NCI-H446 (cell line): ENCODE data around the gene MPHOSPH9.

Experiments
- DNase-seq, 2 experiments: peaks; one replicate each; lab custom pipeline; 2025; lab: John Stamatoyannopoulos, UW

The MPHOSPH9 gene, protein sequence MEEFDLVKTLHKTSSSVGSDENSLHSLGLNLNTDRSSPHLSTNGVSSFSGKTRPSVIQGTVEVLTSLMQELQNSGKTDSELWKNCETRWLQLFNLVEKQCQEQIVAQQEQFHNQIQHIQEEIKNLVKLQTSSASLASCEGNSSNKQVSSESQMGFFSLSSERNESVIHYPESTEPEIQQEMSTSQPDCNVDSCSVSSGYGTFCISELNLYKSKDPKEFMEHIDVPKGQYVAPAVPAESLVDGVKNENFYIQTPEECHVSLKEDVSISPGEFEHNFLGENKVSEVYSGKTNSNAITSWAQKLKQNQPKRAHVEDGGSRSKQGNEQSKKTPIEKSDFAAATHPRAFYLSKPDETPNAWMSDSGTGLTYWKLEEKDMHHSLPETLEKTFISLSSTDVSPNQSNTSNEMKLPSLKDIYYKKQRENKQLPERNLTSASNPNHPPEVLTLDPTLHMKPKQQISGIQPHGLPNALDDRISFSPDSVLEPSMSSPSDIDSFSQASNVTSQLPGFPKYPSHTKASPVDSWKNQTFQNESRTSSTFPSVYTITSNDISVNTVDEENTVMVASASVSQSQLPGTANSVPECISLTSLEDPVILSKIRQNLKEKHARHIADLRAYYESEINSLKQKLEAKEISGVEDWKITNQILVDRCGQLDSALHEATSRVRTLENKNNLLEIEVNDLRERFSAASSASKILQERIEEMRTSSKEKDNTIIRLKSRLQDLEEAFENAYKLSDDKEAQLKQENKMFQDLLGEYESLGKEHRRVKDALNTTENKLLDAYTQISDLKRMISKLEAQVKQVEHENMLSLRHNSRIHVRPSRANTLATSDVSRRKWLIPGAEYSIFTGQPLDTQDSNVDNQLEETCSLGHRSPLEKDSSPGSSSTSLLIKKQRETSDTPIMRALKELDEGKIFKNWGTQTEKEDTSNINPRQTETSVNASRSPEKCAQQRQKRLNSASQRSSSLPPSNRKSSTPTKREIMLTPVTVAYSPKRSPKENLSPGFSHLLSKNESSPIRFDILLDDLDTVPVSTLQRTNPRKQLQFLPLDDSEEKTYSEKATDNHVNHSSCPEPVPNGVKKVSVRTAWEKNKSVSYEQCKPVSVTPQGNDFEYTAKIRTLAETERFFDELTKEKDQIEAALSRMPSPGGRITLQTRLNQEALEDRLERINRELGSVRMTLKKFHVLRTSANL

GRCh38 chr12:123232807-123233504 is at the start of gene MPHOSPH9, which contains the start of gene MTRFR:
MPHOSPH9 (minus strand) TSS chr12:123233141; CDS start chr12:123230364, 2,777 bp downstream.
MTRFR (plus strand) TSS chr12:123233436; CDS start chr12:123253675, 20,239 bp downstream.
- DNase-seq: peak; percentile 98 to 99

- no peak for DNase-seq
Measured at GRCh38 chr12:123282111-123282510, 49.2 kb upstream of the MPHOSPH9 start.

- DNase-seq: no peak
Measured at GRCh38 chr12:123280971-123281370, 48.0 kb upstream of the MPHOSPH9 start.

GRCh38 chr12:123278101-123278627 is 45.2 kb upstream of the MPHOSPH9 start:
- DNase-seq: no peak

- DNase-seq: no peak
Measured at GRCh38 chr12:123273166-123273565, 40.2 kb upstream of the MPHOSPH9 start.

- DNase-seq: peak; percentile 5 to 56
Measured at GRCh38 chr12:123271001-123271668, 38.2 kb upstream of the MPHOSPH9 start.

DNA sequence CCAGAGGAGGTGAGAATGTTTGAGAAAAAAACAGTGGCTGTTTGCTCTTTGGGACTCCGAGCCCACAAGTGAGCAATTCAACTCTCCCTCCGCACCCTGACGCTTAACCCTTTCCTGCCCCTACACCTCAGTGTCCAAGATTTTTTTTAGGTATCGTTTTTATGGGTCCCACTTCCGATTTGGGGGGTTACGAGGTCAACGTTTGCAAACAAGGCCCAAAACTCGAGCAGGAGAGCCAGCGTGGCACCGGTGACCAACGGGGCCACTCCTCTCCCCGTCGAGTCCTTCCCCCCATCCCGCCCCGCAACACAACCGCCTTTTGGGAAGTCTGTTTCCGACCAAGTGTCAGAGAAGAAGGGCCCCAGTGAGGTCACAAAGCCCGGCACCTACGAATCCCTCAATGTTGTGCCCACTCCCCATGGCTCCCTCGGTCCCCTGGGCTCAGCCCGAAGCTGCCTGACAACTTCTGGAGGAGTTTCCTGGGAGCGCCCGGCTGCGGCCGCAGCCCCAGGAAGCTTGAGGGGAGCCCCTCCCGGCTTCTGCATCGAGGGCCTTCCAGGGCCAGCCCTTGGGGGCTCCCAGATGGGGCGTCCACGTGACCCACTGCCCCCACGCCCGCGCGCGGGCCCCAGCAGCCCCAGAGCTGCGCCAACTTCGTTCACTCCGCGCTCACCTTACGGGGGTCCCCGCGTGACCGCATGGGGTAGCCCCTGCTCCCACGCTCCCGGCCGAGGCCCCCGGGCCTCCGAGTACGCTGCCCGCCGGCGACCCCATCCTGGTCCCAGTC is 37.5 kb upstream of the MPHOSPH9 start:
- DNase-seq: peak in 1 of 2 experiments; percentile 16

GRCh38 chr12:123269896-123270213 is 36.9 kb upstream of the MPHOSPH9 start:
- DNase-seq: peak in 1 of 2 experiments; percentile 31

DNA sequence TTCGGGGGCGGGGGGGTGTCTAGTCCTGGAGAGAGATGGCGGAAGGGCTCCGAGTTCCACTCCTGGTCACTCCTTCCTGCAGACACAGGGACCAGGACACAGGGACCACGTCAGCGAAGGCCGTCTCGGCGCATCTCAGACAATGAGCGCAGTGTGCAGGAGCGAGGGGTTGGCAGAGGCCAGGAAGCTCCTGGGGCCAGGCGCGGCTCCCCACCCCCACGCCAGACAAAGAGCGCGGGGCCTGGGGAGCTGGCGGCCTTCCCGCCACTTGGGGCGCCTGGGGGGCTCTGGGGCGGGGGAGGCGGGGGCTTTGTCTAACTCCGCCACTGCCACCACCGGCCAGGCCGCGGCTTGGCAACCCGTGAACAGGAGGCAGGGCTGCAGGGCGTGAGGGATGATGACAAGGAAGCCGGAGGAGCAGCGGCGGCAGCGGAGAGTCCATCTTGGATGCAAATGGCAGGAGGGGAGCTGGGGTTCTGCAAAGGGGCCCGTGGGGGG is 36.5 kb upstream of the MPHOSPH9 start:
- DNase-seq: peak; percentile 80 to 91

DNA sequence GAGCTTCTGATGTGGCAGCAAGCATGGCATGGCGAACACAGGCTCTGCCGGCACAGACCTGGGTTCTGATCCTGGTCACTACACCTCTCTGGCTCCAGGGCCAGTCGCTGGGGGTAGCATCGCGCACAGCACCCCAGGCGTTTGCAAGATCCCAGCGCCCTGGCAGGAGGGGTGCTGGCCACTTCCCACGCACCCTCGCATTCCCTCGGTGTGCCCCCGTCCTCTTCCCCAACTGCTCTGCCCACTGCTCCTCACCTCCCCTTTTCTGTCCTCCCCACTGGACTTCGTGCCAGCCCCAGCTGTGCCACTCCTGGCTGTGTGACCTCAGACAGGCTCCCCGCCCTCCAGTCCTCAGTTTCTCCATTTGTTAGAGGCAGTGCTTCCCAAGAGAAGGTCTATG is 35.9 kb upstream of the MPHOSPH9 start:
- peak in 1 of 2 experiments; percentile 48 for DNase-seq

DNA sequence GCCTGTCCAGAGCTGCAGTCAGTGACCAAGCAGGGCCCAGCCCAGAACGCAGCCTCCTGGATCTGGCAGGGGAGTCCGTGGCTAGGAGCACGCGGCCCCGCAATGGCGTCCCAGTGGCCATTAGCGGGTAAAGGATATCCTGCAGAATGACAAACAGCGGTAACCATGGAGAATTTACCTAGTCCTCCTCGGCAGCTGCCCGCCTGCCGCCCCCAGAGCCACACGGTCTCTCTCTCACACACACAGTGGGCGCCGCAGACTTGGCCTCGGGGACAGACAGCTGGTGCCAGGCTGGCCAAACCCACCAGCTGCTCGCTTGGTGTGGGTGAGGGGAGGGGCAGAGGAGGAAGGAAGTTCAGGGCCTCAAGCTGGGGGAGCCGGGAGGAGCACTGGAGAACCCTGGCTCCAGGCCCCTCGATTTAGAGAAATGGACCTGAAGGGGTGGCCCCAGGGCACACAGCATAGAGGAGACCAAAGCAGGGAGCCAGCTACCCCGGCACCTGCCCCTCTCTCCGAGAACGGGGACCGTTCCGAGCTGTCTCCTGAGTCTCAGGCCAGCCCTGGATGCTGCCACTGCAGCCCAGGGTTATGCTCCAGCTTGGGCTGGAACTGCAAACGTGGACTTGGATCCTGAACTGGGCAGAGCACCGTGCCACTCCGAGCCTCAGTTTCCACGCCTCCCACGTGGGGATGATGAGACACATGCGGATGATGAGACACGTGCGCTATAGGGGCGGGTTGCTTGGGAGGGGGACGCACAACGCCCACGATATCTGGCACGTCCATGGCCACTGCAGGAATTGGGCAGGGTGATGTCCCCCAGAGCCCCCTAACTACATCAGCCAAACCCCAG is 35.3 kb upstream of the MPHOSPH9 start:
- peak; percentile 66 to 86 for DNase-seq

GRCh38 chr12:123267335-123267920 is 34.5 kb upstream of the MPHOSPH9 start:
- DNase-seq: no peak

DNA sequence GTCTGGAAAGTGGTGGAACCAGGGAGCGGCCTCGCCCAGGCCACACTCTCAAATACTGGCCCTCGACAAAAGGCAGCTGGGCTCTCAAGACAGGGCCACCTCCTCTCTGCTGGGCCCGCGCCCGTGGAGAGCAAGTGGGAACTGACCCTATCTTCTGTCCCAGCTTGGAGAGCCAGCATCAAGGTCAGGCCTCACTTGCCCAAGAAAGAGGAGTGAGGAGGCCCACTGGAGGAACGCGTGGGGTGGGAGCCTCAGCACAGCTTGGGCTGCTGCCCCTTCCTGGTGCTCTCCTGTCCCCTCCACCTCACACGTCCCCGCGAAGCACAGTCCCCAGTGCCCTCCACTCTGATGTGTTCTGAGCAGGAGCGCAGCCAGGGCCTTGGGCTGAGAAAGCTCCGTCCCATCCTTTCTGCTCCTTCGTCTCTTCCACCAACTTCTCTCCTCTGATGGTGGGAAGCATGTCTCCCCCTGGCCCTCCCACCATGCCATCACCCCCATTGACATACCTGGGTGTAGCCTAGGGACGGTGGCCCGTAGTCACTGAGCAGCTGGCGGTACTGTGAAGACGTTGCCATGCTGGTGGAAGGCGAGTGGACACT is 33.8 kb upstream of the MPHOSPH9 start:
- no peak for DNase-seq

- DNase-seq: no peak
Measured at GRCh38 chr12:123265851-123266678, 33.1 kb upstream of the MPHOSPH9 start.

DNA sequence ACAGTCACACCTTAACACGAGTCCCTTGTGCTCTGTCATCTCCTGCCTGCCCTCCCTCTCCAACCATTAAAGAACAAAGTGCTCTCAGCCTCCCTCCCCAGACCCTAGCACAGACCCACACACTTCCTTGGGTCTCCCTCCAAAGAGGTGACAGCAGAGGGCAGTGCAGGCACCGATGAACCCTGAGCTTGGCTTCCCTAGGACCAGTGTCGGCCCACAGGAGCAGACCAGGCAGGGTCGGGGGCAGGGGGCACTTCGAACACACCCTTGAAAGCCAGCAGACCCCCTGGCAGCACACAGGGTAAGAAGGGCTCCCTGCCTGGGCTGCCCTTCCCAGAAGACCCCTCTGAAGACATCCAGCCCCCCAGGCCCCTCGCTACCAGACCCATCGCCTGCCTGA is 31.7 kb upstream of the MPHOSPH9 start:
- no peak for DNase-seq

- peak in 1 of 2 experiments; percentile 29 for DNase-seq
Measured at GRCh38 chr12:123263196-123263817, 30.4 kb upstream of the MPHOSPH9 start.

DNA sequence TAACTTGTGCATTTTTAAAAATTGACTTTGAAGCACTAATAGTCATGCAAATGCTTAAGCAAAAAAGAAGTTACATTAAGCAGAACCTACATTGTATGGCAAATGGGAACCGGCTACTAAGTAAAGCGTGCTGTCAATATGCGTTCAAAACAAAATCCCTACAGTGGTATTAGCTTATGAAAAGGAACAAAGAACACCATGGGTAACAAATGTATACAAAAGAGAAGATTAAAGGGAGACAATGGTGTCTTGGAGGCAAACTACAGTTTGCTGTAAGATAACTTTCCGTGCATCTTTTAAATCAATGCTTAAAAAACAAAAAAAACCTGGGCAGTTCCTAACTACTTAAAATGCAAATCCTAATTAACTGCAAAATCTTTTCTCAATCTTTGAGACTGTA is 28.3 kb upstream of the MPHOSPH9 start:
- DNase-seq: no peak
